Stimulated activated CD4-positive, alpha-beta T cell treated with anti-CD3 and anti-CD28 coated beads, Interleukin-15, amount 100 ng/mL, for 1 hour (primary cell): ENCODE measurements around the gene KCNIP1.

ENCODE experiments used
- DNase-seq, 2 donors: peaks; one replicate each; pipeline ENCODE4 v3.0.0-alpha.2; 2020; ENCODE audit warnings: low read depth in 1 of 2, low spot score in 1 of 2

KCNIP1 gene

GRCh38 chr5:170482511-170482910 is 21.3 kb upstream of the KCNIP1 start:
- no peak for DNase-seq

GRCh38 chr5:170483701-170484458 is 19.9 kb upstream of the KCNIP1 start:
- DNase-seq: no peak

GRCh38 chr5:170484459-170484831 is 19.4 kb upstream of the KCNIP1 start:
- no peak for DNase-seq

GRCh38 chr5:170484847-170485615 is 18.8 kb upstream of the KCNIP1 start:
- DNase-seq: no peak

GRCh38 chr5:170485616-170485911 is 18.3 kb upstream of the KCNIP1 start:
- no peak for DNase-seq

GRCh38 chr5:170486371-170486770 is 17.4 kb upstream of the KCNIP1 start:
- no peak for DNase-seq

- no peak for DNase-seq
Measured at GRCh38 chr5:170488570-170488969, 15.2 kb upstream of the KCNIP1 start.

- no peak for DNase-seq
Measured at GRCh38 chr5:170489199-170489598, 14.6 kb upstream of the KCNIP1 start.

GRCh38 chr5:170490381-170490780 is 13.4 kb upstream of the KCNIP1 start:
- DNase-seq: no peak

- no peak for DNase-seq
Measured at GRCh38 chr5:170491479-170491878, 12.3 kb upstream of the KCNIP1 start.

- no peak for DNase-seq
Measured at GRCh38 chr5:170493028-170493820, 10.6 kb upstream of the KCNIP1 start.

GRCh38 chr5:170494041-170494440 is 9.8 kb upstream of the KCNIP1 start:
- DNase-seq: no peak

- DNase-seq: no peak
Measured at GRCh38 chr5:170495825-170496661, 7.8 kb upstream of the KCNIP1 start.

GRCh38 chr5:170496662-170497028 is 7.2 kb upstream of the KCNIP1 start:
- no peak for DNase-seq

GRCh38 chr5:170497311-170498038 is 6.3 kb upstream of the KCNIP1 start:
- DNase-seq: no peak

GRCh38 chr5:170498811-170499351 is 4.9 kb upstream of the KCNIP1 start:
- DNase-seq: no peak

GRCh38 chr5:170499621-170500020 is 4.2 kb upstream of the KCNIP1 start:
- DNase-seq: no peak

- DNase-seq: no peak
Measured at GRCh38 chr5:170501361-170501760, 2.5 kb upstream of the KCNIP1 start.

GRCh38 chr5:170501931-170502330 is 1.9 kb upstream of the KCNIP1 start:
- DNase-seq: no peak

- DNase-seq: no peak
Measured at GRCh38 chr5:170504616-170505266, 921 bp downstream of the KCNIP1 start.
